RPMI8226 (cell line): ENCODE measurements around the gene KASH5.
A peak's percentile ranks its signal among the peaks of the same experiment; 100 is the strongest.
"Not testable (repeated sequence)": the region's sequence is repeated elsewhere in the genome, so short reads cannot be mapped to it uniquely, and the experiment has no call there.

Experiments
- DNase-seq: peaks from one replicate; pipeline ENCODE4 v3.0.0-alpha.2; 2015

KASH5 gene

DNA sequence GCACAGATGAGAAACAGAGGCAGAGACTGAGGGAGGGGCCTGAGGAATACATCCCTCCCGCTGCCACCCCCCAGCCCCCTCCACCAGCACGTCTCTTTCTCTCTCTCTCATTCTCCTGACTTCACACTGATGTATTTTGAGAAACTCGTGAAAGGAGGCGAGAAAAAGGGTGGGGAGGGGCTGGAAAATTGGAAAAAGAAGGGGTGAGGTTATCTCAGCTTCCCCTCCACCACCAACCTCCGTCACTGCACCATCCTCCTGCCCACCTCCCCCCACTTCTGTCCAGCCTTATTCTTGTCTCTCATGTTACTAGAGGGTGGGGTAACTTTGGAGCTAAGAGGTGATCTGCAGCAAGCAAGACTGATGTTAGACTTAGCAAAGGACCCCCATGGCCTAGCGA is 51.8 kb downstream of the KASH5 start:
- no peak for DNase-seq

DNA sequence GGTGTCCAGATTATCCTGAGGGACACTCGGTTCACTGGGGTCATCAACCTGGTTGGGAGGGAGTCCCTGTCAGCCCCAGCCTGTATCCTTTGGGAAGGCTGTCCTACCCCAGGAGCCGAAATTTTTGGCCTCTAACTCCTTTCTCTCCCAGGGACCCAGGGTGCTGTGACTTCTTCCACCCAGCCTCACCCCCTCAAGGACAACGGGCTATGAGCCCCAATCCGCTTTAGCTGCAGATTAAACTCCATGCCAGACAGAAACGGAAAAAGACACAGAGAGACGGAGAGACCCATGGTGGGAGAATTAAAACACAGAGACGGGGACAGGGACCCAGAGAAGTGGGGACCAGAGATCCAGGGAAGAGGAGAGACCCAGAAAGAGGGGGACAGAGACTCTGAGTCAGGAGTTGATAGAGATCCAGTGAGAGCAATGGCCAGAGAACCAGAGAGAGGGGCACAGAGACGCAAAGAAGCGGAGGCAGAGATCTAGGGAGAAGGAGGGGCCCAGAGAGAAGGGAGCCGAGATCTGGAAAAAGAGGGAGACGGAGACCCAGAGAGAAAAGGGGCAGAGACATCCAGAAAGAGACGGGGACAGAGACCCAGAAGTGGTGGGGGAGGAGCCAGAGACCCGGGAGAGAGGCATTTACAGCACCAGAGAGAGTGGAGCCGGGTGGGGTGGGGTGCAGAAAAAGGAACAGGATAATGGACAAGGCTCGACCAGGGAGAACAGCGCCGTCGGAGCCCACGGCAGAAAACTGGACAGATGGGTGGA is 52.6 kb downstream of the KASH5 start:
- no peak for DNase-seq

DNA sequence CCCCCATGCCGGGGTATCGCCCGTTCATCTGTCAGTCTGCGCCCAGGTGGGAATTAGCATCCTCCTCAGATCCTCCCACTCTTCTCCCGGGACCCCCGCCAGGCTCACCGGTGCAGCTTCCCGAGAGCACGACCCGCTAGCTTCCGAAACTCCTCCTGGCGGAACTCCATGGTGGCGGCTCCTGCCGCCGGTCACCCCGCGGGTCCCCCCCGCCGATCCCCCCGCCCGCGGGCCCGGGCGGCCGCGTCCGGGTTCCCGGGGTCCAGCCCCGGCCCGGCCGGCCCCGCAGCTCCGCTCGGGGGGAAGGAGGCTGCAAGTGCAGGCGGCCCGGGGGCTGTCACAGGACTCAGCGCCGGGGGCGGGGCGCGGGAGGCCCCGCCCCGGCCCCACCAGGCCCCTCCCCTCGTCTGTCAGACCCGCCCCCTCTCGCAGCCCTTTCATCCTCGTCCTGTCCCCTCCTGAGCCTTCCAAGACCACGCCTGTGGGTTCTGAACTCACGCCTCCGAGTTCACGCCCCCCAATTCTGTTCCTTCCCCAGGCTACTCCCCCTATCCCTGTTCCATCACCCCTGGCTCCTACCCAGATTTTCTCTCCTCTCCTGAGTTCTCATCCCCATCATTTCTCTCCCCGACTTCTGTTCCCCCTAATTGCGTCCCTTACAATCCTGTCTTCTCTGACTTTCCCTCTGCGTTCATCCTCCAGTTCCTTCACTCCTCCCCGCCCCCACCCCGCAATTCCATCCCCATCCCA is 53.3 kb downstream of the KASH5 start, which contains the start of gene SLC17A7:
SLC17A7 (minus strand) TSS at position 318 of the 750 bp plus-strand sequence; CDS start at position 170, 148 bp downstream.
- DNase-seq: peak; percentile 42

DNA sequence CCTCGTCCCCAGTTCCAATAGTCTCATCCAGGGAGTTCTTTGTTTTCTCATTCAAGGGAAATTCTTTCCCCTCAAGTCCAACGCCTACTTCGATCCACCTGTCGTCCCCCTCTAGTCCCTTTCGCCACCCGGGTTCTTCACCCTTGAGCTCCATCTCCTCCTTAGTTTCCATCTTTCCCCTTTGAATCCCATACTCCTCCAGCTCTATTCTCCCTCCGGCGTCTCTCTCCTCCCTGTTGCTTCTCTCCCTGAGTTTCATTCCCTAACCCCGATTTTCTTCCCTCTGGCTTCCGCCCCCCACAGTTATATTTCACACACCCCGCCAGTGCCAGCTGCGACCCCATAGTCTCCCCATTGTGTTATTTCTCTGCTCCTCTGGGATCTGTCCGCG is 53.9 kb downstream of the KASH5 start:
- DNase-seq: no peak

DNA sequence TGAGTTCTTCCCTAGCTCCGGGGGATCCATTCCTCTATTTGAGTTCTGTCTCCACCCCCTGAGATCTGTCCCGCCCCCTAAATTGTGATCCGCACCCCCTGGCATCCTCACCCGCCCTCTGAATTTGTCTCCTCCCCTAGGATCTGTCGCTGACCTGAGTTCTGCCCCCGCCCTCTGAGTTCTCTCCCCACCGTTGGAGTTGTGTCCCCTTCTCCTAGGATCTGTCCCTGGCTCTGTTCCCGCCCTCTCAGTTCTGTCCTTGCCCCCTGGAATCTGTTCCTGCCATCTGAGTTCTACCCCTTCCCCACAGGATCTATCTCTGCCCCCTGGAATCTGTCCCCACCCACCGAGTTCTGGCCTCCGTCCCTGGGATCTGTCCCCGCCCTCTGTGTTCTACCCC is 54.3 kb downstream of the KASH5 start:
- no peak for DNase-seq

DNA sequence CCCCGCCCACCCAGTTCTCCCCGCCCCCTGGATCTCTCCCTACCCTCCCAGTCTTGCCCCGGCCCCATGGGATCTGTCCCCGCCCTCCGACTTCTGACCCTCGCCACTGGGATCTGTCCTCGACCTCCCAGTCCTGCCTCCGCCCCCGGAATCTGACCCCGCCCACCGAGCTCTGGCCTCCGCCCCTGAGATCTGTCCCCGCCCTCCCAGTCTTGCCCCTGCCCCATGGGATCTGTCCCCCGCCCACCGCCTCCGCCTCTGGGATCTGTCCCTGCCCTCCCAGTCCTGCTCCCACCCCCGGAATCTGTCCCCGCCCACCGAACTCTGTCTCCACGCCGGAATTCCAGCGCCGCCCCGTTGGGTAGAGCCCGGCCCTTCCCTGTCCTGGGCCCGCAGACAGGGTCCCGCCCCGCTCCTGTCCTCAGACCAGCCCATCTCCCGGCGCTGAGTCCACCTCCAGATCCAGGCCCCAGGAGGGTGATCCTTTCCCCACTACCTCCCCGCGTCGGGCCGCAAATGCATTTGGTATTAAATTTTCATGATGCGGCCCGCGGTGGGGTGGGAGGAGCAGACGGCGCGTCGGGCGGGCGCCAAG is 54.8 kb downstream of the KASH5 start:
- peak; percentile 56 for DNase-seq

DNA sequence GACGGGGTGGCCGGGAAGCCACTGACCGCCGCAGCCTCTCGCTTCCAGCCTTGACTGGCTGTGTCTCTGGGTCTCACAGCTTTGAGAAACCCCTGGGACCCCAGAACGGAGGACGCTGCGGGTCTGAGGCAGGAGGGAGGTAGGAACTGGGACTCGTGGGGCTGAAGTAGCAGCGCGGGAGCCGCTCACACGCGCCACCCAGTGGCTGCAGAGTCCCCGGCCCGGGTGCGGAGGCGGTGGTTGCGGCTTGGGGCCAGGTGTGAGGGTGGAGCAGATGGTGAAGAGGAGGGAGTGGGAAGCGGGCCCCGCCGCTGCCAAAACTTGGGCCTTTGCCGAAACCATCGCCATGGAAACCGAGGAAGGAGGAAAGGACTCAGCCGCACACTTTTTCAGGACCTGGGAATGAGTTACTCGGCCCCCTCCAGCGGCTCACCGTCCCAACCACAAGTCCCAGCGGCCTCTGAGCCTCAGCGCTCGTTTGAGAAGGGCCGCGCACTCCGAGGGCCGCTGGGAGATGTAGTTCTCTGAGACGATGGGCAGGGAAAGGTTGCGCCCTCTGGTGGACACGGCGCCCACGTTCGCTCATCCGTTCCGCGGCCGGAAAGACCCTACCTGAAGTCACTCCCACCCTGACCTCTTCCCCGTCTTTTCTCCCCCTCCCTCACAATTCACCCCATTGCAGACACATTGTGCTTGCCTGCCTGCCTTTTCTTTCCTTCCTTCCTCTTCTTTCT is 55.5 kb downstream of the KASH5 start:
- peak; percentile 93 for DNase-seq

DNA sequence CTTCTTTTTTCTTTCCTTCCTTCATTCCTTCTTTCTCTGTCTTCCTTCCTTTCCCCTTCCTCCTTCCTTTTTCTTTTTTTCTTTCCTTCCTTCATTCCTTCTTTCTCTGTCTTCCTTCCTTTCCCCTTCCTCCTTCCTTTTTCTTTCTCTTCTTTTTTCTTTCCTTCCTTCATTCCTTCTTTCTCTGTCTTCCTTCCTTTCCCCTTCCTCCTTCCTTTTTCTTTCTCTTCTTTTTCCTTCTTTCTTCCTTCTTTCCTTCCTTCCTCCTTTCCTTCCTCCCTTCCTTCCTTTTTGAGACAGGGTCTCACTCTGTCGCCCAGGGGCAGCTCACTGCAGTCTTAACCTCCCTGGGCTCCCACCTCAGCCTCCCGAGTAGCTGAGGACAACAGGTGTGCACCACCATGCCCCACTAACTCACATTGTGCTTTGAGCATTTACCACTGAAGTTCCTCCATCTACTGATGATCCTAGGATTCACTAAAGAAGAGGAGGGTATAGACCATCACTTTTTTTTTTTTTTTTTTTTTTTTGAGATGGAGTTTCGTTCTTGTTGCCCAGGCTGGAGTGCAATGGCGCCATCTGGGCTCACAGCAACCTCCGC is 56.2 kb downstream of the KASH5 start:
- not testable (repeated sequence) for DNase-seq

DNA sequence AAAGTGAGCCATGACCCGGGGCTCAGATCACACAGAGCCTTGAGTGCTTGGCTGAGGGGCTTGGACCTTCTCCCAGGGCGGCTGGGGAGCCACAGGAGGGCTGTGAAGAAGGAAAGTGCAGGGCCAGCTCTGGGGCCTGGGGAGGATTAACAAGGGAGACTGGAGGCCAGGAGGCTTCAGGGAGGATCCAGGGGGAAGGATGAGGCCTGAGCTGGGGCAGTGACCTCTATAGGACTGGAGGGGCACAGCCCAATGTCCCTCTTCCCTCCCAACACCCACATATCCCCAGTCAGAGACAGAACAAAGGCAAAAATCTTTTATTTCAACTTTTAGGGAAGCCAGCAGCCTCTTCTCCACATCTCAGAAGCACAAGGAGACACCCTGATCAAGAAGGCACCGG is 57.9 kb downstream of the KASH5 start:
- DNase-seq: no peak

DNA sequence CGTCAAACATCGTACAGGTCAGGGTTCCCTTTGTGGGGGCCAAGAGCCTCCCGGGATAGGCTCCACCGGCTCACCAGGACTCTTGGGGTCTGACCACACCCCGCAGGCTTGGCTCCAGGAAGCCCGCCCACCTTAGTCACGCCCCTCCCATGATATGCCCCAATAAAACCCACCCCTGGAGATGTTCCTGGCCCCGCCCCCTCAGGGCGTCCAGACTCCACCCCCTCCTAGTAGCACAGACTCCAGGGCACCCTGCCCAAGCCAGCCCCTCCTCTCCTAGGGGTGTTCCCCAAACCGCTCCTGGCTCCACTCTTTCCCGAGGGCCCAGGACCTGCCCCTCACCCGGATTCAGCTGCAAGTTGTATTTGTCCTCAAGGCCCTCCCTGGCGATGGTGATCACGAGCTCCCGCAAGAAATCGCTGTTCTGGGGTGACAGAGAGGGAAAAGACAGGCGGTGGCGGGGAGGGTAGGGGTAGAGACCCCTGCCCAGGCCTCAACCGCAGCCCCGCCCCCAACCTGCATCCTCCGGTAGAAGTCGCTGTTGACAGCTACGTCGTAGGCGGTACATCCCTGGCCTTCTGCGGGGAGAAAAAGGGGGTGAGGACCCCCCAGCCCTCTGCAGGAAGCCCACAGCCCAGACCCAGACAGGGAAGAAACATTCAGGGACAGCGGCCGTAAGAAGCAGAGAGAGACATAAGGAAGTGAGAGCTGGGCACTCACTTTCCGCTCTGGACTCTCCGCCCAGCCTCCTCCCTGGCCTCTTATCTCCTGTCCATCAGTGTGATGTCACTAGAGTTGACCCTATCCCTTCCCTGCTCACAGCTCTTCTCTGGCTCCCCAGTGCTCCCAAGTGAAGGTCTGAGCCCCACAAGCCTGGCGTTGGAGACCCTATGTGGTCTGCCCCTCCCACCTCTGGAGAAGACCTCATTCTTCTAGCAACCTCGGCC is 59.7 kb downstream of the KASH5 start:
- DNase-seq: no peak

DNA sequence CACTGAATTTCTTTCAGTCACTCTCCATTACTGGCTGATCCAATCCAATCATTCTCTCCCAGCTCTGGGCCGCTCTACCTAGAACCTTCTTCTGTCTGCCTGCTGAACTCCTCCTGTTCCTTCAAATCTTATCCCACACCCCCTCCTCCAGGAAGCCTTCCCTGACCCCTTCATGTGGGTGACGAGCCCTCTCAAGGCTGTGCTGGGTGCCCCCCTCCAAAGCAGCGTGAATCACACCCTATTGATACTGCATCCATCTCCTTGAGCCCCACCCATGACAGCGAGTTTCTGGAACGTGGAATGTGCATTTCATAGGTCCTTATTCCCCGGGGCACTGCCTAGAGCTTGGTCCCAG is 60.4 kb downstream of the KASH5 start:
- no peak for DNase-seq

DNA sequence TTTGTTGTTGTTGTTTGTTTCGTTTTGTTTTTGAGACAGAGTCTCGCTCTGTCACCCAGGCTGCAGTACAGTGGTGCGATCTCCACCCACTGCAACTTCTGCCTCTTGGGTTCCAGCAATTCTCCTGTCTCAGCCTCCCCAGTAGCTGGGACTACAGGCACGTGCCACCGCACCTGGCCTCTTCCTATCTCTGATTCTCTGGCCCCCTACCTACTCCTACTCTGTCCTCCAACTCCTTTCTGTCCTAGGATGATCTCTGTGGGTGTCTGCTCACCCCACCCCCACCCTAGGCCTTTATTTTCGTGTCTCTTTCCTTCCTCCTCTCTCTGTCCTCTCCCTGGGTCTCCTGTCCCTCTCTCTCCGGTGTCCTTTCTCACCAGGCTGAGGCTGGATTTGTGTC is 62.4 kb downstream of the KASH5 start:
- no peak for DNase-seq

DNA sequence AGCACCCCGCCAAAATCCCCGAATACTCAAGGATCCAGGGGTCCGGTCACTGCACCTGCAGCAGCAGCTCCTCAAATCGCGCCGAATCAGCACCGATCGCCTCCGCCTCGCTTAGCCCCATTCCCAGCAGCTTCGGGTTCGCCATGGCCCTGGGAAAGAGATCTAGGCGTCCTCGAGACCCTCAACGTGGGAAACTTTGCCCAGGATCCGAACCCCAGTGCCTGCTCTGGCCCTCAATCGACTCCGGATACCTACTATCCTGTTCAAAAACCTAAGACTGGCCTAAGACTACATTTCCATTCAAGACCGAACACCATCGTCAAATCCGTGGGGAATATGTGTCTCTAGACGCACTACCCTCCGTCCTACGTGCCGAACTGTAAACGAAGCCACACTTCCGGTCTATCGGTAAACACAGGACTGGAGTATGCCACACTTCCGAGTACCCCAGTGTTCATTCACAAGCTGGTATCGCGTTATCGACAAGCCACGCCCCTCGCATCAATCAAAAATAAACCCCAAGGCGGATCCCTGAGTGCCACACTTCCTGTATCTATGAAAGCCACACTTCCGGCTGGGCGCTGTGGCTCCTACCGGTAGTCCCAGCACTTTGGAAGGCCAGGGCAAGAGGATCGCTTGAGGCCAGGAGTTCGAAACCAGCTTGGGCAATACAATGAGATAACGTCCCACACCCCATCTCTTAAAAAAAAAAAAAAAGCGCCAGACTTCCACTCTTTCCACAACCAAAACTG is 63.6 kb downstream of the KASH5 start, which contains the start of gene PIH1D1:
PIH1D1 (minus strand) TSS at position 385 of the 752 bp plus-strand sequence; CDS start at position 145, 240 bp downstream.
- DNase-seq: peak; percentile 96

DNA sequence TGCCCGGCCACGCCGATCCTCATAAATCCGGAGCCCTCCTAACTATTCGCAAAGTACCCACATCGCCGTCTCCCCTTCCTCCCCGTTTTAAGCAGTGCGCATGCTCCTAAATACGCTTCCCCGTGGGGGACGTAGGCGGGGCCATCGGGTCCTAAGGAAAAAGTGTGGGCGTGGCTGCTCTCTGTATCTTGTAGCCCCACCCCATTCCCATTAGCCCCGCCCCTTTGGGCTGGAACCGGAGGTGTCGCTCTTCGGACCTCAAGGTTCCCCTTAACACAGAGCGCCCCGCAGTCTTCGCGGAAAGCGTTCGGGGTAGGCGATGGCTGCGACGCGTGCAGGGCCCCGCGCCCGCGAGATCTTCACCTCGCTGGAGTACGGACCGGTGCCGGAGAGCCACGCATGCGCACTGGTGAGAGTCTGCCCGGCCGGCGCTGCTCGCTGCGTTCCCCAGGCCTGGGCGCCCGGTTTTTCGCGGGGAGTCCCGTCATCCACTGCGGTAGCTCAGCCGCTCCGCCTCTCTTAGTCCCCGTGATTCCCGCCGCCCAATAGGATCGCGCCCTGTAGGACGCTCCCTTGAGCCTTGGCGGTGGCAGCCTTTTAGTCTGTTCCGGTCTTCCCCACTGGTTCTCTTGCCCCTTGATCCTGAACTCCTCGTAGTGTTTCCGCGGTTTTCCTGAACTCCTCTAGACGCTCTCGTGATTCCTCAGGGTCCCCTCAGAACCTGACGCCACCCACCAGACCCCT is 65.1 kb downstream of the KASH5 start, which contains the start of gene ALDH16A1:
ALDH16A1 (plus strand) TSS at position 213 of the 744 bp plus-strand sequence; CDS start at position 320, 107 bp downstream.
- peak; percentile 95 for DNase-seq

DNA sequence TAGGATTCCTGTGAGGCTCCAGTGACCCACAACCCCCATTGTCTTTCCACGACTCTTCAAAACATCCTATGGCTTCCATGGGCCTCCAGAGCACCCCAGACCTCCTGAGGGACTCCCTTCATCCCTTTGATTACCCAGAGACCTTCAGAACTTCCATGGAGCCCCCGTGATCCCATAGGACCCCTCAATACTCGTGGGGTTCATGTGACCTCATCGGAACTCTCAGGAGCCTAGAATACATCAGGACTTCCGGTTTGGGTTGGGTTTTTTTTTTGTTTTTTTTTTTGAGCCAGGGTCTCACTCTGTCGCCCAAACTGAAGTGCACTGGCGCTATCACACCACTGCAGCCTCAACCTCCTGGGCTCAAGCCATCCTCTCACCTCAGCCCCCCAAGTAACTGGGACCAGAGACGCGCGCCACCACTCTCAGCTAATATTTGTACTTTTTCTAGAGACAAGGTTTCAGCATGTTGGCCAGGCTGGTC is 65.8 kb downstream of the KASH5 start:
- DNase-seq: no peak

DNA sequence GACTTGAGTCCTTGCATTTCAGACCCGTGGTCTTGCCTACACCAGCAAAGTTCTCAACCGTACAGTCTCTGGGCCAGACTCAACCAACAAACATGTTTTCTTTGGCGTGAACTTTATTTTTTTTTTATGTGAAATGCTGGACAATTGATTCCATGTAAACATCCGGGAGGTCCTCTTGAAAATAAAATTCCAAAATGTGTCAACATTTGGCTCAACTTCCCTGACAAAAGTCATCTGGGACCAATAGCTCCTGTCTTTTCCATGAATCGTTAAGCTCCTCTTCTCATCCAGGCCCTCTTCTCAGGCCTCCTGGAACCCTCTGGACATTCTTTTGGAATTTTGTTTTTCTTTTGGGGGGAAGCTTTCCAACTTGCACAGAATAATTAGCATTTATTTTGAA is 67.7 kb downstream of the KASH5 start:
- no peak for DNase-seq

DNA sequence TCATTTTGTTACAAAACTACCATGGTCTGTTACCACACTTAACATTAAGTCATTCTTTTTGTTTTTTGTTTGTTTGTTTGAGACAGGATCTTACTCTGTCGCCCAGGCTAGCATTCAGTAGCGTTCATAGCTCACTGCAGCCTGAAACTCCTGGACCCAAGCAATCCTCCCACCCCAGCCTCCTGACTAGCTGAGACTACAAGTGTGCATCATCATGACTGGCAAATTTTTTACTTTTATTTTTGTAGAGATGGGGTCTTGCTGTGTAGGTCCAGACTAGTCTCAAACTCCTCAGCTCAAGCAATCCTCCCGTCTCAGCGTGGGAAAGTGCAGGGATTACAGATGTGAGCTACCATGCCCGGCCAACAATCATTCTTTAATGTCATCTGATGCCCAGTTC is 68.3 kb downstream of the KASH5 start:
- no peak for DNase-seq

DNA sequence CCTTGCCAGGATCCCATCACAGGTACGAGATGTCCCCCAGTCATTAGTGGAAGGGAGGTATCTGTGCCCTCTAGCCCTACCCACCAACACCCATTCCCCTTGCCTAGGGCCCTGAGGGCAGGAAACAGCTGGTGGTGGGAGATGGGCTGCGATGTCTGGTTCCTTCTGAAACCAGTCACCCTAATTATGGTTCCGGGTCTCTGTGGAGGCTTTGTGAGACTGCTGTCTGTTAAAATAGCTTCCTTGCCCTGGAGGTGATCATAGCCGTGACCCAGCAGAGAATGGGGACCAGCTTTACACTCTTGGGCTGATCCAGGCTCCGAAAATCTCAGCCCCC is 70.5 kb downstream of the KASH5 start:
- peak; percentile 71 for DNase-seq

DNA sequence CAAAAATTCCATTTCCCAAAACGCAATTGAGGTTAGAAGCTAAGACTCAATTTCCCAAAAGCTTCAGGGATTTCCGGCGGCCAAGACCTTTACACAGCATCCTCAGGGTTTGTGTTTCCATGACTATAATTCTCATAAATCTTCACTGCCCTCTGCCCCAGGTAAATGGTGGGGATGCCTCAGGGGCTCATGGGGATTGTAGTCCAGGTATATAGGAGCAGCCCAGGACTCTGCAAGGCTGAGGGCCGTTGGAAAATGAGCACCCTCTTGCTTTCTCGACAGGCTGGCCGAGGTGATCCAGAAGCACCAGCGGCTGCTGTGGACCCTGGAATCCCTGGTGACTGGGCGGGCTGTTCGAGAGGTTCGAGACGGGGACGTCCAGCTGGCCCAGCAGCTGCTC is 71.3 kb downstream of the KASH5 start:
- no peak for DNase-seq

DNA sequence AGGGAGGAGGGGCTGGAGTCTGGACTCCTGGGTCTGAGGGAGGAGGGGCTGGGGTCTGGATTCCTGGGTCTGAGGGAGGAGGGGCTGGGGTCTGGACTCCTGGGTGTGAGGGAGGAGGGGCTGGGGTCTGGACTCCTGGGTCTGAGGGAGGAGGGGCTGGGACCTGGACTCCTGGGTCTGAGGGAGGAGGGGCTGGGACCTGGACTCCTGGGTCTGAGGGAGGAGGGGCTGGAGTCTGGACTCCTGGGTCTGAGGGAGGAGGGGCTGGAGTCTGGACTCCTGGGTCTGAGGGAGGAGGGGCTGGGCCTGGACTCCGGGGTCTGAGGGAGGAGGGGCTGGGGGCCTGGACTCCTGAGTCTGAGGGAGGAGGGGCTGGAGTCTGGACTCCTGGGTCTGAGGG is 73.1 kb downstream of the KASH5 start:
- not testable (repeated sequence) for DNase-seq
